ENCODE measurements around the gene PDE7B.

Gene PDE7B

DNA sequence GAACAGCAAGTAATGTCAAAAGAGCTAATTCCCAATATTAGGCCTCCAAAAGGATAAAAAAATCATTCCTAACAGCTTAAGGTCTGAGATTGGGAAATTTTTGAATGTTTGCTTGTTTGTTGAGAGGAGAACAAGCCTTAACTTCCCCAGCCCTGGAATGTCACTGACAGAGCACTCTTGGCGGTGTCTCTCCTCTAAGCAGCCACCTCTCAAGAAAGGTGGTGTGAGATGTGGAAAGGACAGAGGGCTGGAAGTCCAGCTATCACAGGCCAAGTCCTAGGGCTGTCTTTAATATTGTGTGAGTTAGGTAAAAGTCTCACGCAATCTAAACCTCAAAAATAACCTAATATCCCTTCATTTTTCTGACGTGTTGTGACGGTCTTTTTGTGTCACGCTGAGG, 297.0 kb downstream of the PDE7B start:
- TF ChIP-seq, protein P1, sequence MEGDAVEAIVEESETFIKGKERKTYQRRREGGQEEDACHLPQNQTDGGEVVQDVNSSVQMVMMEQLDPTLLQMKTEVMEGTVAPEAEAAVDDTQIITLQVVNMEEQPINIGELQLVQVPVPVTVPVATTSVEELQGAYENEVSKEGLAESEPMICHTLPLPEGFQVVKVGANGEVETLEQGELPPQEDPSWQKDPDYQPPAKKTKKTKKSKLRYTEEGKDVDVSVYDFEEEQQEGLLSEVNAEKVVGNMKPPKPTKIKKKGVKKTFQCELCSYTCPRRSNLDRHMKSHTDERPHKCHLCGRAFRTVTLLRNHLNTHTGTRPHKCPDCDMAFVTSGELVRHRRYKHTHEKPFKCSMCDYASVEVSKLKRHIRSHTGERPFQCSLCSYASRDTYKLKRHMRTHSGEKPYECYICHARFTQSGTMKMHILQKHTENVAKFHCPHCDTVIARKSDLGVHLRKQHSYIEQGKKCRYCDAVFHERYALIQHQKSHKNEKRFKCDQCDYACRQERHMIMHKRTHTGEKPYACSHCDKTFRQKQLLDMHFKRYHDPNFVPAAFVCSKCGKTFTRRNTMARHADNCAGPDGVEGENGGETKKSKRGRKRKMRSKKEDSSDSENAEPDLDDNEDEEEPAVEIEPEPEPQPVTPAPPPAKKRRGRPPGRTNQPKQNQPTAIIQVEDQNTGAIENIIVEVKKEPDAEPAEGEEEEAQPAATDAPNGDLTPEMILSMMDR (IDR thresholded peaks at IDR 0.05; ENCODE audit: borderline replicate concordance, control extremely low read depth, extremely low read depth, insufficient read depth, missing control alignments) = no peak
- no peak for DNase-seq (ENCODE audit: low spot score)
- in situ Hi-C loops (cut with MboI; ENCODE audit: low sequenced_read_pairs, unreplicated experiment) = no loop called here

DNA sequence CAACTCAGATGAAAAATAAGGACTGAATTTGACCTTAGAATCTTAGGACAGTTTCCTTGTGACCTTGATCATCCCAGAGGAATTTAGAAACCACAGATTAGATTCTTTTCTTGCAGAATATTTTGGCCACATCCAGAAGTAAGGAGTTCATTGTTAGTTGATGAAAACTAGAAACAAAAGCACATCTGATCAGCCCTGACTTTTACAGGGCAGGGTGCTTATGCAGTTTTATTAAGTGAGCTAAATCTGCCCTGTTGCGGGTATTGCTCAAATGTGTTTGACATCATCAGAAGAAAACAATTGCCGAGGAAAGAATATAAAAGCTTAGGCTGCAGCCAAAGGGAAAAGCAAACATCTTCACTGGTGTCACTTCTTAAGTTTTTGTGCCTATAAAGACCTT, 297.8 kb downstream of the PDE7B start:
- TF ChIP-seq, protein P1 (IDR thresholded peaks at IDR 0.05; ENCODE audit: borderline replicate concordance, control extremely low read depth, extremely low read depth, insufficient read depth, missing control alignments) = no peak
- no peak for DNase-seq (ENCODE audit: low spot score)
- in situ Hi-C loops (cut with MboI; ENCODE audit: low sequenced_read_pairs, unreplicated experiment) = no loop called here

DNA sequence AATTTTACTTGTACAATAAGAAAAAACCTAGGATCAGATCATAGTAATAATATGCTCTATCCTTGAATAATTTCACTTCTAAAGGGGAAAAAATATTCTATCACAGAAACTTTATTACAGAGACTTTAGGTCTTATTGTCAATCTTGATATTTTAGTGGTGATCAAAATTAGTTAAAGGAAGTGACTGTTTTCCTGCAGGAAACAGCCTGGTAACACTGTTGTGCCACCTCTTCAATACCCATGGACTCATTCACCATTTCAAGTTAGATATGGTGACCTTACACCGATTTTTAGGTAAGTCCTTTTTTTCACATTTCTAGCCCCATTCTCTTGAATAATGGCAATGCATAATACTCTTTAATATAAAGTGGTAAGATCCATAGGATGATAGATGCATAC, 299.5 kb downstream of the PDE7B start:
- TF ChIP-seq, protein P1 (IDR thresholded peaks at IDR 0.05; ENCODE audit: borderline replicate concordance, control extremely low read depth, extremely low read depth, insufficient read depth, missing control alignments) = no peak

DNA sequence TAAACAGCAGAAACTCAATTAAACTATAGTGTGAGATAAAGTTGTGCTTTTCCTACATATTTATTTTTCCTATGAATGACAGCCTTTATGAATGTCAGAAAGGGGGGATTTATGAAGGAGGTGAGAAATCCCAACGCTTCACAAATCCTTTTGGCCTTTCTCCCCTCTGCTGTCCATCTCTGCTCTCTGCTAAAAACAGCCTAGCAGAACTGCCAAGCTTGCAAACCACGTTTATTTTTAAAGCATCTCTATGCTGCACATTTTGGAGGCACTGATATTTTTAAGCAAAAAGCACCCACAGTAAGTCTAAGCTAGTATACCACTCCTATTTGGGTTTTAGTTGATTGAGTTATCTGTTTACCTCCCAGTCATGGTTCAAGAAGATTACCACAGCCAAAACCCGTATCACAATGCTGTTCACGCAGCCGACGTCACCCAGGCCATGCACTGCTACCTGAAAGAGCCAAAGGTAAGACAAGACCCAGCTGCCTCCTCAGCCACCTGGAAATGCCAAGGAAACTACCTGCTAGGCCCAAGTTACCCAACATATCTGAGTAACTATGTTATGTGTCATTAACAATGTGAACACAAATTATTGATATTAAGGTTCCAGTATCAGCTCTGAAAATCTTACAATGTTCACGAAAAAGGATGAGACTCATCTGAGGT, 302.3 kb downstream of the PDE7B start:
- no peak for DNase-seq (ENCODE audit: low spot score)
- TF ChIP-seq, protein P1 (IDR thresholded peaks at IDR 0.05; ENCODE audit: borderline replicate concordance, control extremely low read depth, extremely low read depth, insufficient read depth, missing control alignments) = no peak
- in situ Hi-C loops (cut with MboI; ENCODE audit: low sequenced_read_pairs, unreplicated experiment) = no loop called here

More for the DNA sequence above, 299.5 kb downstream of the PDE7B start:
- in situ Hi-C loops (cut with MboI; ENCODE audit: low sequenced_read_pairs, unreplicated experiment) = no loop called here
- DNase-seq (ENCODE audit: low spot score) = no peak

DNA sequence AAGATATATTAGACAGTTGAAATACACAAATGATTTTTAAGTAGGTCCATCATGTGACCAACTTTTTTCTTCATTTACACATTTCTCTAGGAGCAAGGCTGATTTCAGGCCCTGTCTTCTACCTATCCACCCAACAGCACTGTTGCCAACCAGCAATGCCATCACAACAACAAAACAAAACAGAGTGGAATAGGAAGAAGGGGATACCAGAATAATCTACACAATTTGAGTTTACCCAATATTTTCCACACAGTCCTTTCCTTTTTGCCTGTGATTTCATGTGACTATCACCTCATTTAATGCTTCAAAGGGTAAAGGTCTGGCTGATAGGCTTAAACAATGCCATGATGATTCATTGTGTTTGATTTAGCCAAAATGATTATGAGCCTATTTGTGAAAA, 303.7 kb downstream of the PDE7B start:
- in situ Hi-C loops (cut with MboI; ENCODE audit: low sequenced_read_pairs, unreplicated experiment) = no loop called here
- no peak for DNase-seq (ENCODE audit: low spot score)
- TF ChIP-seq, protein P1 (IDR thresholded peaks at IDR 0.05; ENCODE audit: borderline replicate concordance, control extremely low read depth, extremely low read depth, insufficient read depth, missing control alignments) = no peak

DNA sequence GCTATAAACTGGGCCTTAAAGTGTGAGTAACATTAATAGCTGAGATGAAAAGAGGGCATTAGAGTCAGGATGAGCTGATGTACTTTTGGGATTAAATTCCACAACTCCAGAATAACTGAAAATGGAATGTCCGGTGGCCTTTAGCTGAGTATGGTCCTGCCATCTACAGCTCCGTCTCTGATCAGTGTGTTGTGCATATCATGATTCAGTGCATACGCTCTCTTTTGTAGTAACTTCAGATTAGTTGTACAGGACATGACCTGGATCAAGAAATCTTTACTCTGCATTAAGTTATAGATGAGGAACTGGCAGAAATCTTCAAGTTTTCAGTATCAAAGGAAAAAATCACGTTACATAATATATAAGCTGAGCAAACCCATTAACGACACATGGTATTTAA, 306.2 kb downstream of the PDE7B start:
- TF ChIP-seq, protein P1 (IDR thresholded peaks at IDR 0.05; ENCODE audit: borderline replicate concordance, control extremely low read depth, extremely low read depth, insufficient read depth, missing control alignments) = no peak
- no peak for DNase-seq (ENCODE audit: low spot score)
- in situ Hi-C loops (cut with MboI; ENCODE audit: low sequenced_read_pairs, unreplicated experiment) = no loop called here

All from GM13976 (cell line).